ENCODE data around the gene FAM20A.
"Not testable (repeated sequence)": the region's sequence is repeated elsewhere in the genome, so short reads cannot be mapped to it uniquely, and the experiment has no call there.

FAM20A gene

GRCh38 chr17:68592009-68592408 is 9.2 kb downstream of the FAM20A start:
- H3K36me3 ChIP-seq (ENCODE audit: control insufficient read depth in 5 of 5, insufficient read depth in 5 of 5, low read length in 5 of 5): peaks cover 0 to 3% (median 0%) of the 10 kb centered on the region in 5 donors
- no peak overlapping the region for H3K9ac ChIP-seq (ENCODE audit: low read length in 5 of 5)

GRCh38 chr17:68591583-68591982 is 9.6 kb downstream of the FAM20A start:
- H3K27ac ChIP-seq (ENCODE audit: low read depth, low read length): no peak overlapping the region
- peaks cover 0 to 5% (median 3%) of the 10 kb centered on the region in 5 donors for H3K9me3 ChIP-seq (ENCODE audit: control insufficient read depth in 5 of 5, low read length in 5 of 5)
- H3K4me1 ChIP-seq (ENCODE audit: control insufficient read depth in 5 of 5, insufficient read depth in 5 of 5, low read length in 5 of 5): peaks cover 8 to 41% (median 35%) of the 10 kb centered on the region in 5 donors
- H3K9ac ChIP-seq (ENCODE audit: low read length in 5 of 5): no peak overlapping the region
- H3K27me3 ChIP-seq (ENCODE audit: control insufficient read depth in 5 of 5, insufficient read depth in 4 of 5, low read length in 5 of 5): peaks cover 0 to 14% (median 5%) of the 10 kb centered on the region in 5 donors
- H3K4me3 ChIP-seq (ENCODE audit: low read depth in 1 of 5, low read length in 5 of 5): no peak overlapping the region
- peaks cover 0 to 3% (median 0%) of the 10 kb centered on the region in 5 donors for H3K36me3 ChIP-seq (ENCODE audit: control insufficient read depth in 5 of 5, insufficient read depth in 5 of 5, low read length in 5 of 5)

More at GRCh38 chr17:68592009-68592408, 9.2 kb downstream of the FAM20A start:
- Histone ChIP-seq H3K27ac (ENCODE audit: low read depth, low read length) (no peak overlapping the region), H3K9me3 (ENCODE audit: control insufficient read depth in 5 of 5, low read length in 5 of 5) (peaks cover 0 to 5% (median 3%) of the 10 kb centered on the region in 5 donors), H3K27me3 (ENCODE audit: control insufficient read depth in 5 of 5, insufficient read depth in 4 of 5, low read length in 5 of 5) (peaks cover 0 to 17% (median 5%) of the 10 kb centered on the region in 5 donors), H3K4me1 (ENCODE audit: control insufficient read depth in 5 of 5, insufficient read depth in 5 of 5, low read length in 5 of 5) (peaks cover 8 to 42% (median 37%) of the 10 kb centered on the region in 5 donors), H3K4me3 (ENCODE audit: low read depth in 1 of 5, low read length in 5 of 5) (no peak overlapping the region)

- Histone ChIP-seq H3K9ac (ENCODE audit: low read length in 5 of 5) (no peak overlapping the region), H3K27me3 (ENCODE audit: control insufficient read depth in 5 of 5, insufficient read depth in 4 of 5, low read length in 5 of 5) (peaks cover 0 to 3% (median 0%) of the 10 kb centered on the region in 5 donors), H3K9me3 (ENCODE audit: control insufficient read depth in 5 of 5, low read length in 5 of 5) (peaks cover 0 to 8% (median 3%) of the 10 kb centered on the region in 5 donors), H3K4me1 (ENCODE audit: control insufficient read depth in 5 of 5, insufficient read depth in 5 of 5, low read length in 5 of 5) (peaks cover 8 to 27% (median 17%) of the 10 kb centered on the region in 5 donors), H3K4me3 (ENCODE audit: low read depth in 1 of 5, low read length in 5 of 5) (no peak overlapping the region), H3K27ac (ENCODE audit: low read depth, low read length) (no peak overlapping the region), H3K36me3 (ENCODE audit: control insufficient read depth in 5 of 5, insufficient read depth in 5 of 5, low read length in 5 of 5) (peaks cover 0 to 3% (median 0%) of the 10 kb centered on the region in 5 donors)
These were observed 12.1 kb downstream of the FAM20A start for GRCh38 chr17:68589086-68589485.

- H3K4me1 ChIP-seq (ENCODE audit: control insufficient read depth in 5 of 5, insufficient read depth in 5 of 5, low read length in 5 of 5): peaks cover 6 to 22% (median 14%) of the 10 kb centered on the region in 5 donors
- H3K27ac ChIP-seq (ENCODE audit: low read depth, low read length): no peak overlapping the region
- H3K4me3 ChIP-seq (ENCODE audit: low read depth in 1 of 5, low read length in 5 of 5): no peak overlapping the region
- H3K27me3 ChIP-seq (ENCODE audit: control insufficient read depth in 5 of 5, insufficient read depth in 4 of 5, low read length in 5 of 5): peaks cover 0 to 3% (median 0%) of the 10 kb centered on the region in 5 donors
- no peak overlapping the region for H3K9ac ChIP-seq (ENCODE audit: low read length in 5 of 5)
- peaks cover 0 to 3% (median 0%) of the 10 kb centered on the region in 5 donors for H3K36me3 ChIP-seq (ENCODE audit: control insufficient read depth in 5 of 5, insufficient read depth in 5 of 5, low read length in 5 of 5)
- H3K9me3 ChIP-seq (ENCODE audit: control insufficient read depth in 5 of 5, low read length in 5 of 5): peaks cover 0 to 8% (median 3%) of the 10 kb centered on the region in 5 donors
These were observed 12.8 kb downstream of the FAM20A start for GRCh38 chr17:68588362-68588761.

- Histone ChIP-seq H3K4me3 (ENCODE audit: low read depth in 1 of 5, low read length in 5 of 5) (no peak overlapping the region), H3K36me3 (ENCODE audit: control insufficient read depth in 5 of 5, insufficient read depth in 5 of 5, low read length in 5 of 5) (peaks cover 0 to 3% (median 0%) of the 10 kb centered on the region in 5 donors), H3K4me1 (ENCODE audit: control insufficient read depth in 5 of 5, insufficient read depth in 5 of 5, low read length in 5 of 5) (peaks cover 2 to 17% (median 10%) of the 10 kb centered on the region in 5 donors), H3K9me3 (ENCODE audit: control insufficient read depth in 5 of 5, low read length in 5 of 5) (peaks cover 0 to 8% (median 3%) of the 10 kb centered on the region in 5 donors), H3K9ac (ENCODE audit: low read length in 5 of 5) (no peak overlapping the region), H3K27me3 (ENCODE audit: control insufficient read depth in 5 of 5, insufficient read depth in 4 of 5, low read length in 5 of 5) (peaks cover 0 to 3% (median 0%) of the 10 kb centered on the region in 5 donors), H3K27ac (ENCODE audit: low read depth, low read length) (no peak overlapping the region)
These were observed 13.3 kb downstream of the FAM20A start for GRCh38 chr17:68587847-68588246.

GRCh38 chr17:68587026-68587425 is 14.1 kb downstream of the FAM20A start:
- no peak overlapping the region for H3K4me3 ChIP-seq (ENCODE audit: low read depth in 1 of 5, low read length in 5 of 5)
- H3K9me3 ChIP-seq (ENCODE audit: control insufficient read depth in 5 of 5, low read length in 5 of 5): peaks cover 0 to 8% (median 3%) of the 10 kb centered on the region in 5 donors
- H3K9ac ChIP-seq (ENCODE audit: low read length in 5 of 5): no peak overlapping the region
- no peak overlapping the region for H3K27ac ChIP-seq (ENCODE audit: low read depth, low read length)
- H3K27me3 ChIP-seq (ENCODE audit: control insufficient read depth in 5 of 5, insufficient read depth in 4 of 5, low read length in 5 of 5): peaks cover 0 to 3% (median 0%) of the 10 kb centered on the region in 5 donors
- peaks cover 0 to 3% (median 0%) of the 10 kb centered on the region in 5 donors for H3K36me3 ChIP-seq (ENCODE audit: control insufficient read depth in 5 of 5, insufficient read depth in 5 of 5, low read length in 5 of 5)
- H3K4me1 ChIP-seq (ENCODE audit: control insufficient read depth in 5 of 5, insufficient read depth in 5 of 5, low read length in 5 of 5): peaks cover 1 to 18% (median 3%) of the 10 kb centered on the region in 5 donors

- H3K27me3 ChIP-seq (ENCODE audit: control insufficient read depth in 5 of 5, insufficient read depth in 4 of 5, low read length in 5 of 5): peaks cover 0 to 3% (median 0%) of the 10 kb centered on the region in 5 donors
- H3K4me1 ChIP-seq (ENCODE audit: control insufficient read depth in 5 of 5, insufficient read depth in 5 of 5, low read length in 5 of 5): peaks cover 1 to 25% (median 4%) of the 10 kb centered on the region in 5 donors
- H3K36me3 ChIP-seq (ENCODE audit: control insufficient read depth in 5 of 5, insufficient read depth in 5 of 5, low read length in 5 of 5): peaks cover 0 to 3% (median 0%) of the 10 kb centered on the region in 5 donors
- peaks cover 0 to 8% (median 3%) of the 10 kb centered on the region in 5 donors for H3K9me3 ChIP-seq (ENCODE audit: control insufficient read depth in 5 of 5, low read length in 5 of 5)
- H3K4me3 ChIP-seq (ENCODE audit: low read depth in 1 of 5, low read length in 5 of 5): no peak overlapping the region
- no peak overlapping the region for H3K27ac ChIP-seq (ENCODE audit: low read depth, low read length)
- no peak overlapping the region for H3K9ac ChIP-seq (ENCODE audit: low read length in 5 of 5)
These were observed 15.5 kb downstream of the FAM20A start for GRCh38 chr17:68585643-68586042.

GRCh38 chr17:68584581-68585303 is 16.4 kb downstream of the FAM20A start:
- H3K4me3 ChIP-seq (ENCODE audit: low read depth in 1 of 5, low read length in 5 of 5): no peak overlapping the region
- H3K27me3 ChIP-seq (ENCODE audit: control insufficient read depth in 5 of 5, insufficient read depth in 4 of 5, low read length in 5 of 5): peaks cover 0 to 3% (median 0%) of the 10 kb centered on the region in 5 donors
- no peaks in the 10 kb centered on the region for H3K36me3 ChIP-seq (ENCODE audit: control insufficient read depth in 5 of 5, insufficient read depth in 5 of 5, low read length in 5 of 5)
- H3K27ac ChIP-seq (ENCODE audit: low read depth, low read length): no peak overlapping the region
- H3K4me1 ChIP-seq (ENCODE audit: control insufficient read depth in 5 of 5, insufficient read depth in 5 of 5, low read length in 5 of 5): peaks cover 4 to 34% (median 13%) of the 10 kb centered on the region in 5 donors
- no peak overlapping the region for H3K9ac ChIP-seq (ENCODE audit: low read length in 5 of 5)
- peaks cover 0 to 8% (median 3%) of the 10 kb centered on the region in 5 donors for H3K9me3 ChIP-seq (ENCODE audit: control insufficient read depth in 5 of 5, low read length in 5 of 5)

GRCh38 chr17:68582867-68583266 is 18.3 kb downstream of the FAM20A start:
- H3K27ac ChIP-seq (ENCODE audit: low read depth, low read length); H3K36me3 ChIP-seq (ENCODE audit: control insufficient read depth in 5 of 5, insufficient read depth in 5 of 5, low read length in 5 of 5); H3K27me3 ChIP-seq (ENCODE audit: control insufficient read depth in 5 of 5, insufficient read depth in 4 of 5, low read length in 5 of 5); H3K9ac ChIP-seq (ENCODE audit: low read length in 5 of 5); H3K9me3 ChIP-seq (ENCODE audit: control insufficient read depth in 5 of 5, low read length in 5 of 5); H3K4me3 ChIP-seq (ENCODE audit: low read depth in 1 of 5, low read length in 5 of 5): not testable (repeated sequence)
- H3K4me1 ChIP-seq (ENCODE audit: control insufficient read depth in 5 of 5, insufficient read depth in 5 of 5, low read length in 5 of 5): peaks cover 4 to 40% (median 20%) of the 10 kb centered on the region in 5 donors

Measured in subcutaneous abdominal adipose tissue (tissue), 5 donors.